AG04449 (cell line): Measurements from ENCODE around the gene ZNF385B.

Experiments used
- CTCF ChIA-PET: fragments of 350-600 bp; formaldehyde crosslinking; extraction: SDS; loops from one replicate; lab custom pipeline; 2021; ENCODE audit warnings: antibody characterized with exemption; lab: Yijun Ruan, JAX
- POLR2A ChIA-PET: fragments of 400-600, 350-600 bp; formaldehyde crosslinking; extraction: SDS; loops from one replicate; lab custom pipeline; 2020; ENCODE audit warnings: antibody characterized with exemption, inconsistent platforms; lab: Yijun Ruan, JAX
- DNase-seq: peaks from one replicate; pipeline ENCODE4 v3.0.0-alpha.2; 2010; ENCODE audit warnings: low read depth, low spot score
- H3K4me3 ChIP-seq: 2 replicates; pipeline ENCODE4 v1.5.1; 2011; ENCODE audit warnings: low read depth, mild to moderate bottlenecking, control low read depth, low read length
- CTCF ChIP-seq: IDR thresholded peaks from one replicate; pipeline ENCODE4 v1.5.1; 2011; ENCODE audit warnings: mild to moderate bottlenecking, moderate library complexity, low read length, control low read depth, inconsistent platforms; ENCODE audit not compliant: insufficient read depth; ENCODE audit errors: missing control alignments

Gene ZNF385B

GRCh38 chr2:179591690-179592089 is 269.7 kb downstream of the ZNF385B start:
- CTCF ChIA-PET: interaction anchor here (0.6 to 1.3 kb wide), 2 partner anchors 24 to 144 kb away, joined by 3 read pairs; no protein-coding TSS in a partner anchor
- no peak for DNase-seq
- TF ChIP-seq CTCF: no peak
- no peak overlapping the region for H3K4me3 ChIP-seq
- POLR2A ChIA-PET: no interaction called here

GRCh38 chr2:179588486-179589145 is 272.8 kb downstream of the ZNF385B start:
- CTCF ChIA-PET: interaction anchor here (0.8 to 1.2 kb wide), 2 partner anchors 12 to 166 kb away, joined by 3 read pairs; no protein-coding TSS in a partner anchor
- H3K4me3 ChIP-seq: no peak overlapping the region
- no peak for TF ChIP-seq CTCF
- no peak for DNase-seq
- POLR2A ChIA-PET: no interaction called here

DNA sequence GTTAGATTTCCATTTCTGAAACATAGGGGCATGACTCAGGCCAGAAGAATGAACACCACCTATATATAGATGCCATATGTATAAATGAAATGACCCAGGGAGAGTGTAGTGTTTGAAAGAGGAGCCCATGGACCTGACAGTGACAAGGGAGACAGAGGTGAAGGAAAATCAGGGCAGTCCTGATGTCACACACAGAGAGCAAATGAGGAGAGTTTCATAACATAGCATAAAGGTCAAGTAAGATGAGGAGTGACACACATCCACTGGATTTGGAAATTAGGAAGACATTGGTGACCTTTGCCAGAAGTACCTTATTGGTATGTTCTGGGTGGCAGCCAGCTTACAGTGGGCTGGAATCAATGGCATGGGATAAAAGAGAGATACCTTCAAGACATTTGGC is 276.7 kb downstream of the ZNF385B start:
- no peak for TF ChIP-seq CTCF
- ChIA-PET CTCF (no interaction called here), POLR2A (no interaction called here)
- no peak for DNase-seq
- H3K4me3 ChIP-seq: no peak overlapping the region

- POLR2A ChIA-PET: interaction anchor here (0.7 kb wide), 1 partner anchor 11 kb away, joined by 3 read pairs; no protein-coding TSS in a partner anchor
Measured at GRCh38 chr2:179581605-179582004, 279.8 kb downstream of the ZNF385B start.

GRCh38 chr2:179580378-179581146 is 280.9 kb downstream of the ZNF385B start:
- no peak overlapping the region for H3K4me3 ChIP-seq
- POLR2A ChIA-PET: no interaction called here
- CTCF ChIA-PET: no interaction called here
- no peak for DNase-seq
- TF ChIP-seq CTCF: no peak

More at GRCh38 chr2:179581605-179582004, 279.8 kb downstream of the ZNF385B start:
- CTCF ChIA-PET: no interaction called here
- TF ChIP-seq CTCF: no peak
- DNase-seq: no peak
- no peak overlapping the region for H3K4me3 ChIP-seq

DNA sequence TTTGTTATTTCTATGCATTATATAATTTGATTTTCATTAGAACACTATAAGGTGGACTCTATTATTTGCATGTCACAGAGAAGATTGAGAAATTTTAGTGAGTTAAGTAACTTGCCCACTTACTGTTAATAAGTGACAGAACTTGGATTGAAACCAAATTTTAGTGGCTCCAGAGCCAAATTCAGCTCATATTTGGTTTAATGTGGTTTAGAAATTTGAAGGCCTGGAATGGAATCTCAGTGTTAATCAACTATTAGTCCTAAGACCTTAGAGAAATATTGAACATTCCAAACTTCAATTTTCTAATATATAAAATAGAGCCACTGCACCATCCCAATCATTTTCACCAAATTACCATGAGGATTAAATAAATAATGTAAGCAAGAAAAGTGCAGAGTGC is 281.6 kb downstream of the ZNF385B start:
- ChIA-PET POLR2A (no interaction called here), CTCF (no interaction called here)
- no peak overlapping the region for H3K4me3 ChIP-seq
- no peak for DNase-seq
- no peak for TF ChIP-seq CTCF
